Hematopoietic multipotent progenitor cell treated with erythropoietin and hydrocortisone succinate and interleukin-3 and kit ligand, for 6 days (in vitro differentiated cells): ENCODE data around the gene B3GNT9.

Experiments
- DNase-seq: peaks from one replicate; pipeline ENCODE4 v3.0.0-alpha.2; 2015

B3GNT9 gene

GRCh38 chr16:67109407-67110135, 41.2 kb downstream of the B3GNT9 start, which contains the start of gene PHAF1:
TSS of gene PHAF1 (plus strand) at chr16:67109941. CDS start at chr16:67110176, 235 bp downstream.
- peak; percentile 92 for DNase-seq

DNA sequence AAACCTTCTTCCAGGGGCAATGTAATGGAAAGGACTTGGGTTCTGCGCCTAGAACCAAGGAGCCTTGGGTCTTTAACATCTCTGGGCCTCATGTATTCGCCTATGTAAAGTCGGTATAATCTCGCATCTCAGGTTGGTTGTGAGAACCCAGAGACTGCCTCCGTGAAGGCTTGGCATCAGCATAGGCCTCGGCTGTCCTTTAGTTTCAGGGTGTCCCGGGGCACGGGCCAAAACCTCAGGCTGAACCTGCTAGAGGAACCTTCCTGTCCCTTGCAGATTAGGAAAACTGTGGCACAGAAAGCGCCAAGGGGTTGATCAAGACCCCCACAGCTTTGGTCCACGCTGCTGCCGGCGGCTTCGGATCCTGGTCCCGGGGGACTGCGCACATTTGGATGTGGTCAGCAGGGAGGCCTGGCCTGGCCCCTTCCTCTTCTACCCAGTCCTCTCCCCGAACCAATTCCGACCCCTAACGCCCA, 41.8 kb downstream of the B3GNT9 start:
- DNase-seq, result no peak

- DNase-seq, result no peak
Observed at GRCh38 chr16:67108489-67108888, 42.3 kb downstream of the B3GNT9 start.

- DNase-seq, result no peak
Observed at GRCh38 chr16:67105881-67106280, 44.9 kb downstream of the B3GNT9 start.

- no peak for DNase-seq
Observed at GRCh38 chr16:67105246-67105645, 45.6 kb downstream of the B3GNT9 start.

GRCh38 chr16:67104845-67105244, 46.0 kb downstream of the B3GNT9 start:
- DNase-seq, result no peak

- DNase-seq, result peak; percentile 46
Observed at GRCh38 chr16:67104061-67104460, 46.7 kb downstream of the B3GNT9 start.

GRCh38 chr16:67101311-67102082, 49.3 kb downstream of the B3GNT9 start:
- DNase-seq, result no peak

DNA sequence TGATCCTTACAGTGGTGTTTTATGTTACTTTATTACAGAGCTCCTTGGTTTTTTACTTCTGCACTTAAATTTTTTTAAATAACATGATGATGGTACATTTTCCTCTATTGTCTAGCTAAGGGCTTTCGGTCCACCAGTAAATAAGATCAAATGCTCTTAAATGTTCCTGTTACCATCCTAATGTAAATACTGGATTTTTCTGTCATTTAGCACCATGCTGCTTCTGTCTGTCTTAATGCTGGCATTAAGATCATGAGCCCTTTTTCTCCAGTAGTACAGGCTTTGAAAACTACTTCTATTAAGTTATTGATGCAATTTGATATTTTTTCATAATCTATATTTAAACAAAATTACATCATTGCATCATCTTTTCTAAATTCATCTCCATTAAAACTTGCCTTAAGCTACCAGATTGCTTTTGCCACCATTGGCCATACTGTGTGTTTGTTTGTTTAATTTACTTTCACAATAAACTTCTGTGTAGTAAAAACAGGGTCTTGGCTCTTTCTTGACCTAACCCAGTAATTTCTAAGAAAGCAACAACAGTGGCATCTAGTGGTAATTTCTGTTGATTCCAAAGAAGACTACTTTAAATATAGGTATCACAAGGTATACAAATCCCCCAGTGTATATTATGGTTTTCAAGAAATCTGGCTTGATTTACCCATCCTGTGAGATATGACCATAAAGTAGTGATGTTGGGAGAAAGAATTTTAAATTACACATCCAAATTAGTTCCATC, 50.1 kb downstream of the B3GNT9 start:
- peak; percentile 63 for DNase-seq

GRCh38 chr16:67098599-67098998, 52.2 kb downstream of the B3GNT9 start:
- no peak for DNase-seq
